GM18505 (cell line): Measurements from ENCODE around the gene ZNF19.
"Not testable (repeated sequence)": the region's sequence is repeated elsewhere in the genome, so short reads cannot be mapped to it uniquely, and the experiment has no call there.

ENCODE experiments used
- ATAC-seq: cut with Tn5 transposase; IDR thresholded peaks from one replicate; pipeline ENCODE4 v1.9.1; 2021; ENCODE audit not compliant: unreplicated experiment
- POLR2A ChIP-seq: IDR thresholded peaks from 4 replicates; pipeline ENCODE4 v1.6.1; 2011; ENCODE audit warnings: borderline replicate concordance; ENCODE audit not compliant: insufficient read depth, insufficient read length; ENCODE audit errors: extremely low read depth

Gene ZNF19

DNA sequence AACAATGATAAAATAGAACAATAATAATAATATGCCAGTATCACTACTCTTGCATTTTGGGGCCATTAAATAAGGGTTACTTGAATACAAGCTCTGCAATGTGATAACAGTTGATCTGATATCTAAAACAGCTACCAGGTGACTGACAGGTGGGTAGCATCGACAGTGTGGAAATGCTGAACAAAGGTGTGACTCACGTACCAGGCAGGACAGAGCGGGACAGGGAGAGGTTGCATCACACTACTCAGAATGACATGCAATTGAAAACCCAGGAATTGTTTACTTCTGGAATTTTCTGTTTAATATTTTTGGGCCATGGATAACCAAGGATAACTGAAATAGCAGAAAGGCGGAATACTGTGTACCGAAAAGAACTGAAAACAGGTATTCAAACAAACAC is 15.8 kb upstream of the ZNF19 start:
- no peak for ATAC-seq
- no peak for TF ChIP-seq POLR2A

DNA sequence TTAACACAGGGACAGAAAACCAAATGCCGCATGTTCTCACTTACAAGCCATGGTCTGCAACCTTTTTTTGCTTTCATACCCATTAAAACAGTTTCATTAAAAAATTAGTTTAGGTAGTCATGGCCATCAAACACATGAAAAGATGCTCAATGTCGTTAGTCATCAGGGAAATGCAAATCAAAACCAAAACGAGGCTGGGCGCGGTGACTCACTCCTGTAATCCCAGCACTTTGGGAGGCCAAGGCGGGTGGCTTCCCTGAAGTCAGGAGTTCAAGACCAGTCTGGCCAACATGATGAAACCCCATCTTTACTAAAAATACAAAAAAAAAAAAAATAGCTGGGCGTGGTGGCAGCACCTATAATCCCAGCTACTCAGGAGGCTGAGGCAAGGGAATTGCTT is 14.9 kb upstream of the ZNF19 start:
- ATAC-seq: not testable (repeated sequence)

DNA sequence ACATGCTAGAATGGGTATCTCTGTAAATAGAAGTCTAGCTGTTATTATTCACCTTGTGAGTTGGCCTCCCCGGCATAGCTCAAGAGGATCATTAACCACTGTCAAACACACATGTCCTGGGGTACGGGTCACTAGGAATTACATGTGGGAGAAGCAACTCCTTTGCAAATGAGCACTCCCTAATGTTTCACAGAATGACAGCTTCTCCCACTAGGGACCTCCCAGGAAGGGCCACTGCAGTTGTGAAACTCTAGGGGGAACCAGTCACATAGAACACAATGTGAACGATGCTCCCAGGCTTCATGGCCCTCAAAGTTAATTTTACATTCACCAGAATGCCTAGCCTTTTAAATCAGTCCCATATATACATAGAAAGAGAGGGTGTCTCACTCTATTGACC is 12.4 kb upstream of the ZNF19 start:
- no peak for TF ChIP-seq POLR2A
- ATAC-seq: no peak

GRCh38 chr16:71500964-71501363 is 11.8 kb upstream of the ZNF19 start:
- no peak for ATAC-seq
- no peak for TF ChIP-seq POLR2A

- no peak for TF ChIP-seq POLR2A
- ATAC-seq: no peak
Observed at GRCh38 chr16:71499775-71500364, 10.7 kb upstream of the ZNF19 start.

GRCh38 chr16:71498031-71498430 is 8.9 kb upstream of the ZNF19 start:
- no peak for ATAC-seq
- TF ChIP-seq POLR2A: no peak

GRCh38 chr16:71493213-71493612 is 4.1 kb upstream of the ZNF19 start:
- no peak for ATAC-seq

DNA sequence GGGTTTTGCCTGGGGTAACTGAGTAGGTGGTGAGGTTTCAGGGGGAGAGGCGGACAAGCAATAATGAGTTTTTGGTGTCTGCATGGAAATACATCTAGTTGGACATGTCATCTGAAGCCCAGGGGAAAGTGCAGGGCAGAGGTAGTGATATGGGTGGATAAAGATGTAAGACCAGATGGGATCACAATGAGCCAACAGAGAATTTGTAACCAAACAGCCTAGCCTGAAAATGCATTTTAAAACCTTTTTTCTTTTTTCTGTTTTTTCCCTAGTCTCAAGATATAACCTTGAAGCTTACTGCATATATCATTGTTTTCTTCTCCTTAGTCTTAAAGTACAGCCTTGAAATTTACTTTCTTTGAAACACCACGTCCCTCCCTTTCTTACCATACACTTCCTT is 3.7 kb upstream of the ZNF19 start:
- TF ChIP-seq POLR2A: no peak
- no peak for ATAC-seq

More at GRCh38 chr16:71493213-71493612, 4.1 kb upstream of the ZNF19 start:
- no peak for TF ChIP-seq POLR2A

GRCh38 chr16:71491054-71491453 is 1.9 kb upstream of the ZNF19 start:
- no peak for TF ChIP-seq POLR2A

GRCh38 chr16:71490361-71490760 is 1.2 kb upstream of the ZNF19 start:
- no peak for ATAC-seq
- TF ChIP-seq POLR2A: no peak

More at GRCh38 chr16:71491054-71491453, 1.9 kb upstream of the ZNF19 start:
- no peak for ATAC-seq

- ATAC-seq: peak; percentile 88
- TF ChIP-seq POLR2A: peak; percentile 84
Observed at GRCh38 chr16:71484006-71484893, 4.9 kb downstream of the ZNF19 start.

- no peak for TF ChIP-seq POLR2A
- no peak for ATAC-seq
Observed at GRCh38 chr16:71482569-71482968, 6.6 kb downstream of the ZNF19 start.

DNA sequence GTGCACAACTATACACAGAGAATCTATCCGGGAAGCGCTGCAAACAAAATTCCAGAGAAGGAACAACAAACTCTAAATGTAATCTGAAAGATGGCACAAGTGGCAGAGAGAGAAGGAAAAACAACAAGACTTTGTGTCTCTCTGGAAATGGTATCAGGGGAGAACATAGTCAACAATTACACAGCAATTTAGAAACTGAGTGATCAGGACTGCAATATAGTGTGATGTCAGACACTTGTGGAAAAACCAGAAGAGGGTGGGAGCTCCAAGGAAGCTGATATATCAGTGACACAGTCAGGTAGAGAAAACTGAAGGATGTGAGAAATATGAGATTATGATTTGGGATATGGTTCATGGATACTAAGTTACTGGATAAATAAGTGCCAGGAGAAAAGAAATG is 8.2 kb downstream of the ZNF19 start:
- TF ChIP-seq POLR2A: no peak
- no peak for ATAC-seq

DNA sequence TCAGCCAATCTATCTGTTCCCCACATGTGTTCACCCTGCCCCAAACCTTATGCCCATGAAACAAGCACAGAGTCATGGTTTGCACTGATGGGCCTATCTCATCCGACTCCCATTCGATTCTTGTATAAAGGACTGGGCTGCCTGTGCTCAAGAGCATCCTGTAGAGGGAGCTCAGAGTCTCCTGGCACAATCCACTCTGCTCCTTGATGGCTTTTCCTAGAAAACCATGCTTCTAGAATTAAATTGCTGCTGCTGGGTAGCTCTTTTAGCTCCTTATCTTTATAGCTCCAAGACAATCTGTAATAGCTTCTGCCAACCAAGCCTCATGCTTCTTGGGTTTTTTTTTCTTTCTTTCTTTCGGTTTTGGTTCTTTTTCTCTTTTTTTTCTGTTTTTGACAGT is 9.7 kb downstream of the ZNF19 start:
- no peak for ATAC-seq
- TF ChIP-seq POLR2A: no peak
